Activated CD4-positive, alpha-beta T cell treated with anti-CD3 and anti-CD28 coated beads, Interleukin-2, amount 50 U/mL, for 24 hours (primary cell): ENCODE data around the gene EXD2.
A peak's percentile ranks its signal among the peaks of the same experiment; 100 is the strongest.
"Not testable (repeated sequence)": the region's sequence is repeated elsewhere in the genome, so short reads cannot be mapped to it uniquely, and the experiment has no call there.

Experiments used
- DNase-seq, 2 donors: peaks; one replicate each; pipeline ENCODE4 v3.0.0-alpha.2; 2020; ENCODE audit warnings: low read depth in 1 of 2, low spot score in 1 of 2

The EXD2 gene

GRCh38 chr14:69191340-69192111 lies at the start of gene EXD2:
TSS of gene EXD2 (plus strand) at chr14:69191498. CDS start at chr14:69209471, 17,973 bp downstream.
- DNase-seq: peak; percentile 54 to 69

GRCh38 chr14:69141550-69141949 lies 49.7 kb upstream of the EXD2 start:
- DNase-seq: no peak

- DNase-seq: no peak
Measured at GRCh38 chr14:69142101-69142500, 49.2 kb upstream of the EXD2 start.

- DNase-seq: no peak
Measured at GRCh38 chr14:69149461-69150244, 41.6 kb upstream of the EXD2 start.

GRCh38 chr14:69151458-69152180 lies 39.7 kb upstream of the EXD2 start:
- peak; percentile 57 to 62 for DNase-seq

- DNase-seq: no peak
Measured at GRCh38 chr14:69152181-69152901, 39.0 kb upstream of the EXD2 start.

GRCh38 chr14:69152902-69153151 lies 38.5 kb upstream of the EXD2 start, which contains the start of gene DCAF5:
TSS of gene DCAF5 (minus strand) at chr14:69153119. CDS start at chr14:69152978, 141 bp downstream.
- DNase-seq: peak; percentile 59 to 88

- no peak for DNase-seq
Measured at GRCh38 chr14:69153152-69153872, 38.0 kb upstream of the EXD2 start.

- no peak for DNase-seq
Measured at GRCh38 chr14:69153873-69154270, 37.4 kb upstream of the EXD2 start.

- no peak for DNase-seq
Measured at GRCh38 chr14:69154779-69155178, 36.5 kb upstream of the EXD2 start.

- DNase-seq: no peak
Measured at GRCh38 chr14:69156224-69156623, 35.1 kb upstream of the EXD2 start.

GRCh38 chr14:69161590-69161989 lies 29.7 kb upstream of the EXD2 start:
- no peak for DNase-seq

- not testable (repeated sequence) for DNase-seq
Measured at GRCh38 chr14:69165787-69166186, 25.5 kb upstream of the EXD2 start.

GRCh38 chr14:69170839-69171238 lies 20.5 kb upstream of the EXD2 start:
- DNase-seq: no peak

GRCh38 chr14:69171569-69171968 lies 19.7 kb upstream of the EXD2 start:
- DNase-seq: no peak

- no peak for DNase-seq
Measured at GRCh38 chr14:69175130-69175529, 16.2 kb upstream of the EXD2 start.

- DNase-seq: no peak
Measured at GRCh38 chr14:69181491-69181890, 9.8 kb upstream of the EXD2 start.

GRCh38 chr14:69182580-69182979 lies 8.7 kb upstream of the EXD2 start:
- not testable (repeated sequence) for DNase-seq

GRCh38 chr14:69183735-69184134 lies 7.6 kb upstream of the EXD2 start:
- no peak for DNase-seq

- DNase-seq: no peak
Measured at GRCh38 chr14:69190191-69190590, 1.1 kb upstream of the EXD2 start.

- no peak for DNase-seq
Measured at GRCh38 chr14:69193721-69194120, 2.4 kb downstream of the EXD2 start.
